ENCODE measurements around the gene CMPK2. TPM values are rescaled to one million over a fixed set of nuclear protein-coding genes. Genes with fewer than 3 reads are reported as not detected.

Gene CMPK2
- total RNA-seq, 4 donors from 2014 or later: 0.53 to 4.9 (median 1.7) TPM

GRCh38 chr2:6800553-6800952, 65.2 kb downstream of the CMPK2 start:
- Histone ChIP-seq H3K9me3 (no peaks in the 10 kb centered on the region), H3K4me1 (no peaks in the 10 kb centered on the region), H3K27me3 (peaks cover 0 to 6% (median 0%) of the 10 kb centered on the region in 4 donors), H3K27ac (no peak overlapping the region), H3K4me3 (no peak overlapping the region), H3K36me3 (no peaks in the 10 kb centered on the region)
- intact Hi-C loops (cut with DNase I): no loop called here
- no peak for DNase-seq
- TF ChIP-seq CTCF (IDR thresholded peaks at IDR 0.05): no peak
- no peak for TF ChIP-seq POLR2A (IDR thresholded peaks at IDR 0.05)
- WGBS, 2 donors: 57 to 67% methylated on average over 5 of the region's 5 CpGs

Other genes with a start within 250 kb of the CMPK2 start
- gene RSAD2, start 11.9 kb upstream of the CMPK2 start, total RNA-seq: 1 to 10 TPM in 2 of 4 donors, under 1 TPM in 2; 0.15 to 4.3 (median 0.66) TPM
- 10 to 100 TPM in 1 of 4 donors, 1 to 10 TPM in 3; 6.2 to 11.6 (median 8.2) TPM for gene RNF144A, start 51.5 kb upstream of the CMPK2 start, total RNA-seq